LNCAP (cell line): ENCODE results near the gene NIPAL3.

Experiments
- TF ChIP-seq, protein P1 (sequence below): fragments of 450-650 bp; IDR thresholded peaks from 2 replicates; pipeline ENCODE4 v1.5.1; 2017; ENCODE audit warnings: mild to moderate bottlenecking

The NIPAL3 gene

DNA sequence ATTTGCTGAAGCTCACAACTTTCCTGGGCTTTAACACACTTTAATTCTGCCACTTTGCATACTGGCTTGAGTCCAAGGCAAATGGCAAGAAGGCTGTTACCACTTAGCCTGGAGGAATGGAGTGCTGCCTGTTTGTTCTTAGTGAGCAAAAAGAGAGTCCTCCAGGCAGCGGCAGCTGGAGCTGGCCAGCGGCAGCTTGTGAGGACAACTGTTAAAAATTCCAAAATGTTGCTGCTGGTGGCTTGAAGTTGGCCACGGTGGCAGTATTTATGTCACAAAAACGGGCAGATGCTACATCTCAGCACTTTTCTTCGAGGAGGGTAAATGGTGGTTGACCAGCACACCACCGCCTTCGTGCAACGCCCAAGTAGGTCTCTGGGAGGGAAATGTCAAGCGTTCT lies 29.4 kb upstream of the NIPAL3 start:
- TF ChIP-seq, protein P1, sequence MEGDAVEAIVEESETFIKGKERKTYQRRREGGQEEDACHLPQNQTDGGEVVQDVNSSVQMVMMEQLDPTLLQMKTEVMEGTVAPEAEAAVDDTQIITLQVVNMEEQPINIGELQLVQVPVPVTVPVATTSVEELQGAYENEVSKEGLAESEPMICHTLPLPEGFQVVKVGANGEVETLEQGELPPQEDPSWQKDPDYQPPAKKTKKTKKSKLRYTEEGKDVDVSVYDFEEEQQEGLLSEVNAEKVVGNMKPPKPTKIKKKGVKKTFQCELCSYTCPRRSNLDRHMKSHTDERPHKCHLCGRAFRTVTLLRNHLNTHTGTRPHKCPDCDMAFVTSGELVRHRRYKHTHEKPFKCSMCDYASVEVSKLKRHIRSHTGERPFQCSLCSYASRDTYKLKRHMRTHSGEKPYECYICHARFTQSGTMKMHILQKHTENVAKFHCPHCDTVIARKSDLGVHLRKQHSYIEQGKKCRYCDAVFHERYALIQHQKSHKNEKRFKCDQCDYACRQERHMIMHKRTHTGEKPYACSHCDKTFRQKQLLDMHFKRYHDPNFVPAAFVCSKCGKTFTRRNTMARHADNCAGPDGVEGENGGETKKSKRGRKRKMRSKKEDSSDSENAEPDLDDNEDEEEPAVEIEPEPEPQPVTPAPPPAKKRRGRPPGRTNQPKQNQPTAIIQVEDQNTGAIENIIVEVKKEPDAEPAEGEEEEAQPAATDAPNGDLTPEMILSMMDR, result no peak

DNA sequence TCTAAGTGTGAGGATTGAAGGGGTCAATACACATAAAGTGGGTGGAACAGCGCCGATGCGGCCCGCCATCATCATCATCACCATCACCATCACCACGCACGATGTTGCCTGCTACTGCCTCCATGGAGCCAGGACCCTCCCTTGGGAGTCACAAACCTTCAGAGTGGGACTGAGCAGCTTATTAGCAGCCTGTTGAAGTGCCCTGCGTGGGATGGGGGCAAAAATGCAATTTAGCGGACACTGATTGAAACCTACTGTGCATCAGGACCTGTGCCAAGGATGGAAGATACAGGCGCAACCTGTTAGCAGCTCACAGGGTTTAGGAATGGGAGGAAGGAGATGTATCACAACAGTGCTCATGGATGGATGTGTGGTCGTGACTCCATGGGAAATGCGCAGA lies 28.7 kb upstream of the NIPAL3 start:
- TF ChIP-seq, protein P1, result no peak

DNA sequence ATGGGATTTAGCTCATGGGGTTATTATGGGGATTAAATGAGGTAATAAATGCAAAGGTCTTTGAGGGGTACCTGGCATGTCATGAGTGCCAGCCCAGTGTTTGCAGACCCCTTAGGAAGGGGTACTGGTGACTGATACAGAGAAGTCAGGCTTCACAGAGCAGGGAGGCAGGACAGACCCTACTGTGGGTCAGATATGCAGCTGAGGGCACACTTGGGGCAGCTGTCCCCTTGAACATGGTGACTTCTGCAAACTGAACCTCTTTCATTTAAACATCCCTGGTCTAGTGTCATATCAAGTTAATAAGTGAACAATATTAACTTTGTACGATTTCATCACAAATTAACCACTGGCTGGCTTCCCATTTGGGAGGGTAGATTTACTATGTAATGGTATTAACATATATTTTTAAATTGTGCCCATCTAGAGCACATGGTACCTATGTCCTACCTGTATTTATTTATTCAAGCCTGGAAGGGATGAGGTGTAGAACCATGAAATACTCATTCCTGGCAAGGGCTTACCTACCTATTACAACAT lies 27.9 kb upstream of the NIPAL3 start:
- TF ChIP-seq, protein P1, result no peak

GRCh38 chr1:24388331-24388885 lies 27.2 kb upstream of the NIPAL3 start:
- TF ChIP-seq, protein P1, result no peak

DNA sequence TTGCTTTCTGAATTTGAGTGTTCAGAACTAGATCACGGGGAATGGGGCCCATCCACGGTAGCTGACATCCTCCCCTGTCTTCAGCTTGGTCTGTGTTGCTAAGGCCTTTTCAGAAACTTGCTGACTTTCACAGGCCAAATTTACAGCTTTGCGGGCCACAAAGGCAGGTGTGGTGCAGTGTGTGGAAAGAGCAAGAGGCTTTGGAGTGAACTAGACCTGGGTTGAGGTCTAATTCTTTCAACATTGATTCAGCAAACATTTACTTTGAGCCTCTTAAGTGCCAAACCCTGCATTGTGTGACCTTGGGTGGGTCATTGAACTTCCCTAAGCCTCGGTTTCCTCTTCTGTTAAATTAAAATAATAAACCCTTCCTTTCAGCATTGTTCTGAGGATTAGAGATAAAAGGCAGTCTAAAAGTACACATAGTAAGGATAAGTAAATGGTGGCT lies 26.3 kb upstream of the NIPAL3 start:
- TF ChIP-seq, protein P1, result no peak

DNA sequence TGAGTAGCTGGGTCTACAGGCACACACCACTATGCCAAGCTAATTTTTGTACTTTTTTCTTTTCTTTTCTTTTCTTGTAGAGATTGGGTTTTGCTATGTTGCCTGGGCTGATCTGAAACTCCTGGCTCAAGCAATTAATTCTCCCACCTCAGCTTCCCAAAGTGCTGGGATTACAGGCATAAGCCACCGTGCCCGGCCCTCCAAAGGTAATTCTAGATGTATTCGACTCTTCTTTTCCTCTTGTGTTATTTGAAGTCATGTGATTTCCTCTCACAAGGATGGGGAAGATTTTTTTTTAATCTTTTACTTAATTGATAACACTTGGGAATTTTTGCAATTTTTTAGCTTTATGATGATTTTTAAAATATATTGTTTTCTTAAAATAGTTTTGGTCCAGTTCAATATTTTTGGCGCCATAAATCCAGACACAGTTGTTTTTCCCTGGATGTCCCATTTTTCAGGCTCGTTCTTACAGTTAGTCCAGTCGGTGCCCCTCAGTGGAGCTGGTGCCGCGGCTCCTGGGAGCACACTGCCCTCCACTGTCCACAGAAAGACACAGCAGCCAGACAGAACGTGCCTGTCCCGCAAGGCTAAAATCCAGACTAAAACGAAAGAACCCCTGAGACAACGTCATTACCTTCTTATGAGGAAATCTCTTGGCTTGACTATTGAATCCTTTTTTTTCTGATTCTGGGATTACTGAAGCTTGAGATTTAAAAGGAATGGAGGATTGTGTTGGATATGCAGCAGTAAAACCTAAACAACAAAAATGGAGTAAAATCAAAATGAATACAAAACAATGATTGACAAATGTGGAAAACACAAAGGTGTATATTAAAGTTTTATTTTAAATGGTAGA lies 24.4 kb upstream of the NIPAL3 start:
- TF ChIP-seq, protein P1, result peak; percentile 76

DNA sequence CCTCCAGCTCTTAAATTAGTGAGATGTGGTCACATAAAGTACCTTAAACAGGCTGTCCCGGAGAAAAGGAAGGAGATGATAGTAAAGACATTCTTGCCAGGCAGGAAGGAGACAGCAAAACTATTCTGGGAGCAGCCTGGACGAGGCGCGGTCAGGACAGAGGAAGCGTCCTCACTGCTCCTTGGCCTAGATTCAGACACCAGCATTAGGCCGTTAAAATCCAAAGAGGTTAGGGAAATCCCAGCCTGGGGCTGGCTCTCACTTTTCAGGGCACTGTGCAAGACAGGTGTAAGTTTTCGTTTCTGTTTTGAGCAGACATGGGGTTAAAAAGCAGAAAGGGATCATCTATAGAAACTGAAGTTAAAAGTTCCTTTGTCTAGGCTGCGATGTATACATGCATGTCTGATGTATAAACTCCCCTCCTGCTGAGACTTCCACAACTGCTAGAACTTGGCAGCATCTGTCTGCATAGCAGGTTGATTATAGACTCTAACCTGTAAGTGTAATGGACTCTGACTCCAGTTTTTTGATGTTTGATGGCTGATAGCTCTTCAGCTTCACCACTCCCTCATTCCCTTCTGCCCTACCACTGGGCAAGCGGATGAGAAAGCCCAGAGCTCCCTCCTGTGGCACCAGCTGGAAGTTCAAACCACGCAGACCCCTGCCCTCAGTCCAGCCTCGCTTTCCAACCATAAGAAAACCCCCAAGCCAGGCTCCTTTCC lies 23.6 kb upstream of the NIPAL3 start:
- TF ChIP-seq, protein P1, result peak; percentile 60
